Nephron progenitor cell (in vitro differentiated cells): ENCODE data around the gene KLRF2.
A peak's percentile ranks its signal among the peaks of the same experiment; 100 is the strongest.

Source experiments
- DNase-seq: peaks from one replicate; pipeline ENCODE4 v3.0.0; 2021
- H3K27ac Mint-ChIP-seq: 2 replicates; pipeline ENCODE4 v1.8.0; 2021; ENCODE audit warnings: mild to moderate bottlenecking, moderate library complexity, mixed read lengths
- H3K27me3 Mint-ChIP-seq: 2 replicates; pipeline ENCODE4 v1.8.0; 2021; ENCODE audit warnings: mild to moderate bottlenecking, low read depth, mixed read lengths; ENCODE audit not compliant: poor library complexity
- H3K36me3 Mint-ChIP-seq: 2 replicates; pipeline ENCODE4 v1.8.0; 2021; ENCODE audit warnings: low read depth, mixed read lengths
- H3K4me1 Mint-ChIP-seq: 2 replicates; pipeline ENCODE4 v1.8.0; 2021; ENCODE audit warnings: mixed read lengths
- H3K4me3 Mint-ChIP-seq: 2 replicates; pipeline ENCODE4 v1.8.0; 2021; ENCODE audit warnings: mild to moderate bottlenecking, moderate library complexity, mixed read lengths
- H3K9me3 Mint-ChIP-seq: 2 replicates; pipeline ENCODE4 v1.8.0; 2021; ENCODE audit warnings: mild to moderate bottlenecking, moderate library complexity, mixed read lengths
- TF ChIP-seq, protein P1 (sequence below): fragments of 200-600 bp; sonication (generic); IDR thresholded peaks from 2 replicates; pipeline ENCODE4 v1.5.0; 2021; ENCODE audit warnings: antibody characterized with exemption

KLRF2 gene

GRCh38 chr12:9931245-9931644, 50.0 kb downstream of the KLRF2 start:
- Mint-ChIP-seq H3K27me3 (no peaks in the 10 kb centered on the region), H3K4me3 (no peak overlapping the region), H3K27ac (no peak overlapping the region), H3K4me1 (no peaks in the 10 kb centered on the region), H3K36me3 (no peaks in the 10 kb centered on the region), H3K9me3 (no peaks in the 10 kb centered on the region)
- TF ChIP-seq, protein P1, sequence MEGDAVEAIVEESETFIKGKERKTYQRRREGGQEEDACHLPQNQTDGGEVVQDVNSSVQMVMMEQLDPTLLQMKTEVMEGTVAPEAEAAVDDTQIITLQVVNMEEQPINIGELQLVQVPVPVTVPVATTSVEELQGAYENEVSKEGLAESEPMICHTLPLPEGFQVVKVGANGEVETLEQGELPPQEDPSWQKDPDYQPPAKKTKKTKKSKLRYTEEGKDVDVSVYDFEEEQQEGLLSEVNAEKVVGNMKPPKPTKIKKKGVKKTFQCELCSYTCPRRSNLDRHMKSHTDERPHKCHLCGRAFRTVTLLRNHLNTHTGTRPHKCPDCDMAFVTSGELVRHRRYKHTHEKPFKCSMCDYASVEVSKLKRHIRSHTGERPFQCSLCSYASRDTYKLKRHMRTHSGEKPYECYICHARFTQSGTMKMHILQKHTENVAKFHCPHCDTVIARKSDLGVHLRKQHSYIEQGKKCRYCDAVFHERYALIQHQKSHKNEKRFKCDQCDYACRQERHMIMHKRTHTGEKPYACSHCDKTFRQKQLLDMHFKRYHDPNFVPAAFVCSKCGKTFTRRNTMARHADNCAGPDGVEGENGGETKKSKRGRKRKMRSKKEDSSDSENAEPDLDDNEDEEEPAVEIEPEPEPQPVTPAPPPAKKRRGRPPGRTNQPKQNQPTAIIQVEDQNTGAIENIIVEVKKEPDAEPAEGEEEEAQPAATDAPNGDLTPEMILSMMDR, result no peak
- DNase-seq, result no peak

DNA sequence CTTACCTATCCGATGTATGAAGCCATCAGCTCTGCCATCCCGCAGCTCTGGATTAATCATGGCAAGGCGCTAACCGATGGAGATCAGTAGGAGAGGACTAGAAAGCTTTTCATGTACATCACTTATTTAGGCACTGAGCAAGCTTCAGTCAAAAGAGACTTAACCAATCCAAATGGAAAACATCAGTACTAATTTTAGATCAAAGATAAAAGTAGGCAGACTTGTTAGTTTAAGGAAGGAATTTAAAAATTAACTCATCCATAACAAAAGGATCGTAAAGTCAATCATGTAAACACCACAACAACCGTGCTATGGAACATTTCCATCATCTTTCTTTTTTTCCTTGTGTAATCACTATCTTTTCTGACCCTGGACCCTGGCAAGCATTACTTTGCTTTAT, 51.0 kb downstream of the KLRF2 start, which contains the start of gene CLEC2A:
CLEC2A (minus strand) TSS at position 101 of the 400 bp plus-strand sequence; CDS start at position 60, 41 bp downstream.
- TF ChIP-seq, protein P1, result no peak
- H3K27ac Mint-ChIP-seq, result no peak within 1 kb of the TSS
- DNase-seq, result no peak
- H3K9me3 Mint-ChIP-seq, result no peaks in the 10 kb centered on the region
- no peaks in the 10 kb centered on the region for H3K4me1 Mint-ChIP-seq
- H3K36me3 Mint-ChIP-seq, result no peaks in the 10 kb centered on the region
- no peaks in the 10 kb centered on the region for H3K27me3 Mint-ChIP-seq
- H3K4me3 Mint-ChIP-seq, result no peak within 1 kb of the TSS

GRCh38 chr12:9933958-9934357, 52.7 kb downstream of the KLRF2 start:
- TF ChIP-seq, protein P1, result no peak
- no peak overlapping the region for H3K4me3 Mint-ChIP-seq
- no peaks in the 10 kb centered on the region for H3K36me3 Mint-ChIP-seq
- no peaks in the 10 kb centered on the region for H3K4me1 Mint-ChIP-seq
- no peaks in the 10 kb centered on the region for H3K9me3 Mint-ChIP-seq
- H3K27me3 Mint-ChIP-seq, result no peaks in the 10 kb centered on the region
- no peak overlapping the region for H3K27ac Mint-ChIP-seq
- DNase-seq, result no peak

GRCh38 chr12:9935026-9935425, 53.7 kb downstream of the KLRF2 start:
- H3K36me3 Mint-ChIP-seq, result no peaks in the 10 kb centered on the region
- TF ChIP-seq, protein P1, result no peak
- no peak overlapping the region for H3K27ac Mint-ChIP-seq
- DNase-seq, result no peak
- H3K27me3 Mint-ChIP-seq, result no peaks in the 10 kb centered on the region
- H3K9me3 Mint-ChIP-seq, result no peaks in the 10 kb centered on the region
- H3K4me3 Mint-ChIP-seq, result no peak overlapping the region
- no peaks in the 10 kb centered on the region for H3K4me1 Mint-ChIP-seq

- Mint-ChIP-seq H3K27ac (no peak overlapping the region), H3K36me3 (no peaks in the 10 kb centered on the region), H3K4me3 (no peak overlapping the region), H3K4me1 (no peaks in the 10 kb centered on the region), H3K9me3 (no peaks in the 10 kb centered on the region), H3K27me3 (peaks cover 4% of the 10 kb centered on the region)
- TF ChIP-seq, protein P1, result no peak
- no peak for DNase-seq
These were observed 55.3 kb downstream of the KLRF2 start for GRCh38 chr12:9936591-9936990.

GRCh38 chr12:9940375-9940774, 59.1 kb downstream of the KLRF2 start:
- Mint-ChIP-seq H3K9me3 (no peaks in the 10 kb centered on the region), H3K27ac (no peak overlapping the region), H3K4me1 (no peaks in the 10 kb centered on the region), H3K27me3 (peaks cover 13% of the 10 kb centered on the region), H3K4me3 (no peak overlapping the region), H3K36me3 (no peaks in the 10 kb centered on the region)
- no peak for DNase-seq
- TF ChIP-seq, protein P1, result peak; percentile 13
